Suprapubic skin (tissue), 4 donors: ENCODE data around the gene UGT1A8.

Experiments used
- CTCF ChIP-seq, 2 donors: fragments of 200-600 bp in 1 of 2; fragments of 450-650 bp in 1 of 2; sonication (generic) in 1 of 2; IDR thresholded peaks; one replicate each; pipeline ENCODE4 v1.5.1; 2016 to 2019; ENCODE audit warnings: antibody characterized with exemption in 2 of 2, mild to moderate bottlenecking in 1 of 2, moderate library complexity in 1 of 2
- EP300 ChIP-seq: sonication (generic); formaldehyde crosslinking; IDR thresholded peaks from one replicate; pipeline ENCODE4 v1.6.1; 2017; ENCODE audit warnings: antibody characterized with exemption
- POLR2A ChIP-seq, 2 donors: fragments of 450-650 bp; IDR thresholded peaks; one replicate each; pipeline ENCODE4 v1.6.1; 2017; ENCODE audit warnings: antibody characterized with exemption in 2 of 2, mild to moderate bottlenecking in 2 of 2, moderate library complexity in 2 of 2
- POLR2AphosphoS5 ChIP-seq, 3 donors: sonication (generic); formaldehyde crosslinking; IDR thresholded peaks; one replicate each; pipeline ENCODE4 v1.6.1; 2017; ENCODE audit warnings: antibody characterized with exemption in 3 of 3

DNA sequence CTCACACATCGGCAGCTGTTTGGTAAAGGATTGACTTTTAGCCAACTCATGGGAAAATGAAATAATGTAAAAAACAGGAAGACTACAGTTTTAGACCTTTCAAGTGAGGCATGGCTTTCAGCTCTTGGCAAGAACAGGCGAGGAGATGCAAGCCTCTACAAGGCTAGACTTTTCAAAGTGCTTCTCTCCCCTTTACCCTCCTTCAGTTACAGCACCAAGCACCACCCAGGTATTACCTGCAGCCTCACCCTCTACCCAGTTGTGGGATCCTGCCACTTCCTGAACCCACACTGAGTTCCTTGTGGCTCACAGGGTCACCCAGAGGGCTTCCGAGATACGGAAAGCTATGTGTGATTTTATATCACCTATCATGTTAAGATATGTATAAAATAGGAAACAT lies 33.5 kb downstream of the UGT1A8 start:
- TF ChIP-seq POLR2AphosphoS5 (IDR thresholded peaks at IDR 0.05) (no peak), CTCF (IDR thresholded peaks at IDR 0.05) (no peak), POLR2A (IDR thresholded peaks at IDR 0.05) (no peak), EP300 (no peak)
